C4-2B (cell line): Measurements from ENCODE around the gene FAS.

ENCODE experiments used
- CTCF ChIP-seq: fragments of 450-650 bp; conservative IDR thresholded peaks from 2 replicates; pipeline ENCODE4 v1.5.1; 2017; ENCODE audit warnings: mild to moderate bottlenecking
- ZFX ChIP-seq: fragments of 450-650 bp; IDR thresholded peaks from 2 replicates; pipeline ENCODE4 v1.6.1; 2017

GRCh38 chr10:88960802-88961201 is 29.8 kb upstream of the FAS start:
- TF ChIP-seq CTCF = no peak
- no peak for TF ChIP-seq ZFX
